ENCODE measurements around the gene LRRC61.

GRCh38 chr7:150365194-150365593 is 42.0 kb downstream of the LRRC61 start:
- TF ChIP-seq POLR2AphosphoS5 (IDR thresholded peaks at IDR 0.05) = no peak
- no peak for TF ChIP-seq CTCF (IDR thresholded peaks at IDR 0.05)

All from prostate gland (tissue), 2 donors.